ENCODE data around the gene WDR35. TPM values are rescaled to one million over a fixed set of nuclear protein-coding genes. Genes with fewer than 3 reads are reported as not detected.

Gene WDR35
- total RNA-seq, 1 experiment from 2014 or later: 16.7 TPM

GRCh38 chr2:19873014-19873413, 116.9 kb downstream of the WDR35 start:
- Histone ChIP-seq H3K18ac (ENCODE audit: insufficient read length, low read depth, low read length) (no peak overlapping the region), H3K9ac (ENCODE audit: extremely low read depth, insufficient read length, low read length) (no peak overlapping the region), H2BK15ac (ENCODE audit: low read depth, low read length) (no peak overlapping the region), H2BK20ac (ENCODE audit: low read depth, low read length, poor library complexity, severe bottlenecking) (no peak overlapping the region), H4K91ac (ENCODE audit: insufficient read length, low read depth, low read length) (no peak overlapping the region), H3T11ph (ENCODE audit: low read length) (no peak overlapping the region), H3K27me3 (ENCODE audit: insufficient read depth, low read length) (peaks cover 2% of the 10 kb centered on the region; the same call in 1 of the 2 replicates), H3K23ac (ENCODE audit: insufficient read length, low read depth, low read length) (no peak overlapping the region), H4K5ac (ENCODE audit: insufficient read length, low read depth, low read length) (no peak overlapping the region), H2AK5ac (ENCODE audit: insufficient read length, low read length) (no peak overlapping the region), H4K20me1 (ENCODE audit: control insufficient read depth, insufficient read depth, insufficient read length) (no peaks in the 10 kb centered on the region), H3K14ac (ENCODE audit: insufficient read depth, low read length) (no peak overlapping the region), H3K9me3 (ENCODE audit: control insufficient read depth, low read depth, low read length) (no peaks in the 10 kb centered on the region), H3K4me1 (ENCODE audit: insufficient read depth, low read length) (no peaks in the 10 kb centered on the region), H3K79me1 (ENCODE audit: insufficient read depth, low read depth, low read length, poor library complexity, severe bottlenecking) (no peaks in the 10 kb centered on the region), H3K4me2 (ENCODE audit: insufficient read depth, insufficient read length, low read length) (no peak overlapping the region), H3K79me2 (ENCODE audit: insufficient read depth, low read length) (no peaks in the 10 kb centered on the region), H3K27ac (ENCODE audit: insufficient read length, low read depth, low read length) (no peak overlapping the region), H3K23me2 (ENCODE audit: insufficient read length, low read depth, low read length, poor library complexity, severe bottlenecking) (peaks cover 8% of the 10 kb centered on the region), H3K4ac (ENCODE audit: low read depth, low read length) (no peak overlapping the region), H2BK12ac (ENCODE audit: insufficient read length, low read depth, low read length) (no peak overlapping the region), H2BK120ac (ENCODE audit: low read depth, low read length, poor library complexity, severe bottlenecking) (no peak overlapping the region), H3K56ac (ENCODE audit: insufficient read length, low read depth, low read length) (no peak overlapping the region), H2BK5ac (ENCODE audit: insufficient read length, low read length) (no peak overlapping the region), H4K8ac (replicated peaks; ENCODE audit: insufficient read length, low read depth, low read length) (no peak overlapping the region), H2AFZ (ENCODE audit: low read length) (no peak overlapping the region)
- no peaks in the 10 kb centered on the region; a peak in 1 of 7 replicates for H3K36me3 Mint-ChIP-seq (ENCODE audit: insufficient read depth in 1 of 3, low read depth in 3 of 3)
- H3K27ac Mint-ChIP-seq: peak overlapping the region in 1 of 3 experiments; percentile 78; a peak in 1 of 7 replicates
- peaks cover 33% of the 10 kb centered on the region for H3K27me3 Mint-ChIP-seq (ENCODE audit: low read depth)
- H3K9me3 Mint-ChIP-seq: no peaks in the 10 kb centered on the region
- peaks cover 4 to 11% of the 10 kb centered on the region in 2 experiments for H3K4me1 Mint-ChIP-seq
- no peak for DNase-seq
- no peak overlapping the region for H3K4me3 Mint-ChIP-seq
- WGBS (ENCODE audit: extremely low coverage, insufficient read length, low lambda C conversion rate): no CpG with 5 or more reads among the region's 5 CpGs
- TF ChIP-seq CTCF (conservative IDR thresholded peaks at IDR 0.05): no peak

Measured in H9 (cell line).